ENCODE data around the gene YTHDF1.

- TF ChIP-seq EZH2 (IDR thresholded peaks at IDR 0.05; ENCODE audit: borderline replicate concordance) (no peak), EZH2phosphoT487 (IDR thresholded peaks at IDR 0.05; ENCODE audit: low read depth, severe bottlenecking, unreplicated experiment) (no peak)
- TF ChIP-seq, protein P1, sequence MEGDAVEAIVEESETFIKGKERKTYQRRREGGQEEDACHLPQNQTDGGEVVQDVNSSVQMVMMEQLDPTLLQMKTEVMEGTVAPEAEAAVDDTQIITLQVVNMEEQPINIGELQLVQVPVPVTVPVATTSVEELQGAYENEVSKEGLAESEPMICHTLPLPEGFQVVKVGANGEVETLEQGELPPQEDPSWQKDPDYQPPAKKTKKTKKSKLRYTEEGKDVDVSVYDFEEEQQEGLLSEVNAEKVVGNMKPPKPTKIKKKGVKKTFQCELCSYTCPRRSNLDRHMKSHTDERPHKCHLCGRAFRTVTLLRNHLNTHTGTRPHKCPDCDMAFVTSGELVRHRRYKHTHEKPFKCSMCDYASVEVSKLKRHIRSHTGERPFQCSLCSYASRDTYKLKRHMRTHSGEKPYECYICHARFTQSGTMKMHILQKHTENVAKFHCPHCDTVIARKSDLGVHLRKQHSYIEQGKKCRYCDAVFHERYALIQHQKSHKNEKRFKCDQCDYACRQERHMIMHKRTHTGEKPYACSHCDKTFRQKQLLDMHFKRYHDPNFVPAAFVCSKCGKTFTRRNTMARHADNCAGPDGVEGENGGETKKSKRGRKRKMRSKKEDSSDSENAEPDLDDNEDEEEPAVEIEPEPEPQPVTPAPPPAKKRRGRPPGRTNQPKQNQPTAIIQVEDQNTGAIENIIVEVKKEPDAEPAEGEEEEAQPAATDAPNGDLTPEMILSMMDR (IDR thresholded peaks at IDR 0.05; ENCODE audit: poor library complexity), result no peak
These were observed 65.5 kb downstream of the YTHDF1 start for GRCh38 chr20:63150391-63150898.

Measured in hepatocyte (in vitro differentiated cells).